SH-SY5Y (cell line): ENCODE data around the gene MGAT3.

Experiments
- GATA2 ChIP-seq: IDR thresholded peaks from 2 replicates; pipeline ENCODE4 v1.6.1; 2011; ENCODE audit warnings: mild to moderate bottlenecking, low read depth, low read length
- GATA3 ChIP-seq: IDR thresholded peaks from 2 replicates; pipeline ENCODE4 v1.6.1; 2011; ENCODE audit warnings: low read depth, mild to moderate bottlenecking, low read length, moderate library complexity

Gene MGAT3

GRCh38 chr22:39518144-39518786 is 61.5 kb downstream of the MGAT3 start:
- TF ChIP-seq GATA3 (no peak), GATA2 (no peak)

DNA sequence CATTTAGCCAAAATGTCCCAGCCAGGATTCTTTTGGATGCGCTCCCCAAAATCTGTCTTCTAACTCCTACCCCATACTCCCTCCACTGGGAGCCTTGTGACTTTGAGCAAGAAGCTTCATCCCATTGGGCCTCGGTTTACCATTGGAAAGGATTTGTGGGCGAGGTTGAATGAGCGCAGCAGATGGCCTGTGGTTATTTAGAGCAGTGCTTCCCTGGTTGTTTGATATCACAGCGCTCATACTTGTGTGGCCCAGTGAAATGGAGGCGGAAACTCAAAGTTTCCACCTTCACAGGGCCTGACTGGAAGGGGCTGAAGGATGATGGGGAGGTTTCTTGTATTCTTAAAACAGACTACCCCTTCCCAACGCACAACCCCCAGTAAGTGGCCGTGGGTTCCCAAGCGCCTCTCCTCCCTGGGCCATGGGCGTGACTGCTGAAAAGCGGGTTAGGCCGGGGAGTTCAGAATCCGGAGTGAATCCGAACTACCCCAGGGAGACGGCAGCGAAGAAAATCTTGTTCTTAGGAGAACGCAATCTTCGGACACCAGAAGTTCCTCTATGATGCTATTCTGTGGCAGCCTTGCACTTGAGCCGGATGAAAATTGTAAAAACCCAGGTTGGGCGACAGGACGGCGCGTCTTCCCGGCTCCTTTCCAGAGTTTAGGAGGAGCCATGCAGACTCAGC is 62.3 kb downstream of the MGAT3 start:
- TF ChIP-seq GATA2 = no peak
- no peak for TF ChIP-seq GATA3

DNA sequence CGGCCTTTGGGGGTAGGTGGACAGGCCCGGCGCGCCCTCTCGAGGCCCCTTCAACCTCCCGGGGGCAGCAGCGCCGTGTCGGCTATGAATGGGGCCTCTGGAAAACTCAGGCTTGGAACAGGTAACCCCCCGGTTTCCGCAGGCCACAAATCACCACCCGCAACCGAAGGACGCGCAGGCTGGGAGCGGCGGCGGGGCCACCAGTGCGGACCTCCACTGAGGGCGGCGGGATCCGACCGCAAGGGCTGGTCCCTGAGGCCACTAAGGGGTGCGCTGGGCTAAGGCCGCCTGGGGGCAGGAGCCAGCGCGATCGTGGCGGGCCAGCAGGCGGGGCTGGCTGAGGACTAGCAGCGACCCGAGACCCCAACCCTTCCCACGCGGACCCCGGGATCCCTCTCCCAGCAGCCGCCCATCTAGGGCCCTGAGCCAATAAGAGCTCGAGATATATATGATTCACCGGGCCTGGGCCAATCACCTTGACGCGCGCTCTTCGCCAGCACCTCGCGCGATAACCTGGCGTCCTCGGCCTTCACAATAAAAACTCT is 62.9 kb downstream of the MGAT3 start:
- TF ChIP-seq GATA3 (no peak), GATA2 (no peak)

- TF ChIP-seq GATA3 (no peak), GATA2 (no peak)
These were observed 63.7 kb downstream of the MGAT3 start, which contains the start of gene ATF4 for GRCh38 chr22:39520226-39521105. ATF4 (plus strand) TSS chr22:39520562; CDS start chr22:39521446, 884 bp downstream.

GRCh38 chr22:39522567-39523300 is 65.9 kb downstream of the MGAT3 start:
- TF ChIP-seq GATA3 (no peak), GATA2 (no peak)

DNA sequence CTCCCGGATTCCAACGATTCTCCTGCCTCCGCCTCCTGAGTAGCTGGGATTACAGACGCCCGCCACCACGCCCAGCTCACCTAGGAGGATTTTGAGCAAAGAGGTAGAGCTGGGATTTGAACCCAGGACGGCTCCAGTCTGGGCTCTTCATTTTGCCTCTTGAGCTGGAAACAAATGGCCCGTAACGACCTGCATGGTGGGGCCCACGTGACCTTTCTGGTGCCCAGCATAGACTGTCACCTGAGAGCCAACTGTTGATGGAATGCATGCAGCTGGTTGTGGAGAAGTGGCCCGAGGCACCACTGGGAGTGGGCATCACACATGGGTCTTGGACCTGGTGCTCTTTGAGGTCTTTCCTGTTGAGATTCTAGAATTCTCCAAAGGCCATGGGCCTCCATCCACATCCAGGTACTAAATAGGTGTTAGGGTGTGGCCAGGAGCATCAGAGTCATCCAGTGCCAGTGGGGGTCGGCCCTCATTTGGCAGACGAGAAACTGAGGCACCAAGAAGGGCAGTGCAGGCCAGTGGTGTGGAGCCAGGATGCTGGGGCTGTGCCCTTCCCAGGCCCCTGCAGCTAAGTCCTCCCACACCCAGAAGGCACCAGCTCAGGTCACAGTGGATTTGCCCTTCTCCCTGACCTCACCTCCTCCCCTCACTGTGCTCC is 67.4 kb downstream of the MGAT3 start:
- TF ChIP-seq GATA2 (no peak), GATA3 (no peak)

DNA sequence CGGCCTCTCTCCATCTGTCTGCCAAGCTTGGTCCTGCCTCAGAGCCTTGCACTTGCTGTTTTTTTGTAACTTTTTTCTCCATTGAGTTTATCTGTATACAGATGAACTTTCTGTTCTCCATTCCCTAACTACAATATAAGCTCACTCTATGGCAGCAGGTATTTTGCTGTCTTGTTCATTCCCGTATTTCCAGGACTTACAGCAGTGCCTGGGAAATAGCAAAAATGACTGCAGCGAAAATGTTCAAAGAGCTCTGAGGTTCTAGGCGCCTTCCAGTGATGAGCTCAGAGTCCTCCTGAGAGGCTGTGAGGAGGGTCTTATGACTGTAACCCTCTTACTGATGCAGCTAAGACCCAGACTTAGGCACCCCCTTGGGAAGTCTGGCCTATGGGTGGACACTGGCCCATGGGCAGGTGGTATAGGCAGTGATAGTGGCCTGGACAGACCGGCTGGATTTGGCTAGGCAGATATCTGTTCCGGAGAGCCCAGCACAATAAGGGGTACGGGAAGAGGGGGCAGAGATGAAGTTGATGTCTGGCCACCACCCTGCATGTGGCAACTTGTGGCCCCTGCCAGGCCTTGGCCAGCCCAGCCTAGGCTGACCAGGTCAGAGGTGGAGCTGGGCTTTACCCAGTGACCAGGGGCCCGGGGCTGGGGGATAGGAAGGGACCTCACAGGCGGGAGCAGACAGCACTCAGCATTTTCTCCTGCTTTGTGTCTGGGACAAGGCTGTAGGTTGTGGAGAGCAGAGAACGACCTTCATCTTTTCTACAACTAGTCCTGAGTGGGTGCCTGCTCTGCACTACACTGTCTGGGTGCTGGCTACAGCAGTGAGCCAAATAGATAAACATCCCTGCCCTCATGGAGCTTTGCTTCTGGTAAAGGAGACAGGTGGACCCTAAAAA is 68.2 kb downstream of the MGAT3 start:
- TF ChIP-seq GATA2 (no peak), GATA3 (no peak)

GRCh38 chr22:39525658-39525975 is 68.8 kb downstream of the MGAT3 start:
- TF ChIP-seq GATA3 = no peak
- no peak for TF ChIP-seq GATA2

- TF ChIP-seq GATA2 = no peak
- no peak for TF ChIP-seq GATA3
These were observed 69.9 kb downstream of the MGAT3 start for GRCh38 chr22:39526736-39527171.

- TF ChIP-seq GATA3 (no peak), GATA2 (no peak)
These were observed 70.7 kb downstream of the MGAT3 start for GRCh38 chr22:39527481-39527961.

GRCh38 chr22:39528080-39528661 is 71.4 kb downstream of the MGAT3 start:
- TF ChIP-seq GATA2 (no peak), GATA3 (no peak)
